ENCODE results near the gene KCNQ1OT1.

KCNQ1OT1 gene

GRCh38 chr11:2736577-2737225 is 36.9 kb upstream of the KCNQ1OT1 start:
- DNase-seq (ENCODE audit: low read depth) = no peak

- DNase-seq (ENCODE audit: low read depth) = no peak
These were observed 35.3 kb upstream of the KCNQ1OT1 start for GRCh38 chr11:2735053-2735589.

- no peak for DNase-seq (ENCODE audit: low read depth)
These were observed 34.6 kb upstream of the KCNQ1OT1 start for GRCh38 chr11:2734181-2735052.

GRCh38 chr11:2732940-2733628 is 33.3 kb upstream of the KCNQ1OT1 start:
- no peak for DNase-seq (ENCODE audit: low read depth)

- no peak for DNase-seq (ENCODE audit: low read depth)
These were observed 32.6 kb upstream of the KCNQ1OT1 start for GRCh38 chr11:2732261-2732939.

GRCh38 chr11:2731130-2732125 is 31.6 kb upstream of the KCNQ1OT1 start:
- no peak for DNase-seq (ENCODE audit: low read depth)

GRCh38 chr11:2730272-2731129 is 30.7 kb upstream of the KCNQ1OT1 start:
- DNase-seq (ENCODE audit: low read depth) = no peak

- no peak for DNase-seq (ENCODE audit: low read depth)
These were observed 30.0 kb upstream of the KCNQ1OT1 start for GRCh38 chr11:2729841-2730240.

- no peak for DNase-seq (ENCODE audit: low read depth)
These were observed 29.0 kb upstream of the KCNQ1OT1 start for GRCh38 chr11:2728663-2729332.

GRCh38 chr11:2728128-2728662 is 28.4 kb upstream of the KCNQ1OT1 start:
- DNase-seq (ENCODE audit: low read depth) = no peak

GRCh38 chr11:2726964-2727363 is 27.2 kb upstream of the KCNQ1OT1 start:
- no peak for DNase-seq (ENCODE audit: low read depth)

GRCh38 chr11:2725368-2726300 is 25.8 kb upstream of the KCNQ1OT1 start:
- DNase-seq (ENCODE audit: low read depth) = no peak

GRCh38 chr11:2724653-2725367 is 25.0 kb upstream of the KCNQ1OT1 start:
- no peak for DNase-seq (ENCODE audit: low read depth)

- no peak for DNase-seq (ENCODE audit: low read depth)
These were observed 24.3 kb upstream of the KCNQ1OT1 start for GRCh38 chr11:2724104-2724503.

GRCh38 chr11:2722955-2723354 is 23.2 kb upstream of the KCNQ1OT1 start:
- no peak for DNase-seq (ENCODE audit: low read depth)

- DNase-seq (ENCODE audit: low read depth) = no peak
These were observed 21.6 kb upstream of the KCNQ1OT1 start for GRCh38 chr11:2721210-2721916.
